ENCODE results near the gene TCF20. TPM values are rescaled to one million over a fixed set of nuclear protein-coding genes. Genes with fewer than 3 reads are reported as not detected.

The TCF20 gene
- total RNA-seq, result 10 to 100 TPM; 15.4 to 20.5 (median 18.5) TPM
- long read RNA-seq, result 0 reads

DNA sequence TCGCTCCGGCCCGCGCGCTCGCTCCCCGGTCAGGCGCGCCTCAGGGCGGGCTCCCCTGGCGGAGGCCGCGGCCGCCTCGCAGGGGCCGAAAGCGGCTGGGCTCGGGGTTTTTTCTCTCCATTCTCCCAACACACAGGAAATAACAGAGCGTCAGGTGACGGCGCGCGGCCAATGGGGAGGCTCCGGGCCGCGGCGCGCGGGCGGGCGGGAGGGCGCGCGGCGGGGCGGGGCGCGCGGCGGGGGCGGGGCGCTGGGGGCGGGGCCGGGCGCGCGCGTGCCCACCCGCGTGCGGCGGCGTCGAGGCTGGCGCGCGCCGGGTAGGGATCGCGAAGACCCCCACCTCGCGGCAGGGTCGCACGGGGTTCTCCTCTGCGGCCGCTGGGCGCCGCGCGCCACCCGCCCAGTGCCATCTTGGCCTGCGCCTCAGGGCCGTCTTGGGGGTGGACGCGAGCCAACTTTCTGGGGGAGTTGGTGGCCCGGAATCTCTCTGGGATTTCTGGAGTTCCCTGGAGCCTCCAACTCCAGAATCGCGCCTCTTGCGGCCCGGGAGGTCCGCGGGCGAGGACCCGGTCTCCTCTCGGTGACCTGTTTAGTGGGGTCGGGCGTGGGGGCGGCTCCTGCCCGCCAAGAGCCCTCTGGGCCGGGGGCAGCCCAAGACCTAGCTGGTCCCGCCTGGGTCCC is at the start of gene TCF20:
TCF20 (minus strand) TSS at position 144 of the 681 bp plus-strand sequence. CDS start 55,348 bp downstream, outside the sequence.
- H3K36me3 ChIP-seq, result no peaks in the 10 kb centered on the region
- no peaks in the 10 kb centered on the region for H3K27me3 ChIP-seq
- peak within 1 kb of the TSS; percentile 57 to 85 (median 77) for H3K27ac ChIP-seq
- intact Hi-C loops (cut with DNase I), result no loop called here
- ATAC-seq (peak; percentile 62 to 77 (median 68)), DNase-seq (peak; percentile 82 to 84 (median 82))
- peak within 1 kb of the TSS; percentile 93 to 100 (median 97) for H3K4me3 ChIP-seq
- 0% methylated on average over 14 of the region's 91 CpGs for whole genome bisulfite sequencing (ENCODE audit: insufficient coverage, low coverage, low lambda C conversion rate, missing lambda C conversion rate)
- TF ChIP-seq, protein P1, sequence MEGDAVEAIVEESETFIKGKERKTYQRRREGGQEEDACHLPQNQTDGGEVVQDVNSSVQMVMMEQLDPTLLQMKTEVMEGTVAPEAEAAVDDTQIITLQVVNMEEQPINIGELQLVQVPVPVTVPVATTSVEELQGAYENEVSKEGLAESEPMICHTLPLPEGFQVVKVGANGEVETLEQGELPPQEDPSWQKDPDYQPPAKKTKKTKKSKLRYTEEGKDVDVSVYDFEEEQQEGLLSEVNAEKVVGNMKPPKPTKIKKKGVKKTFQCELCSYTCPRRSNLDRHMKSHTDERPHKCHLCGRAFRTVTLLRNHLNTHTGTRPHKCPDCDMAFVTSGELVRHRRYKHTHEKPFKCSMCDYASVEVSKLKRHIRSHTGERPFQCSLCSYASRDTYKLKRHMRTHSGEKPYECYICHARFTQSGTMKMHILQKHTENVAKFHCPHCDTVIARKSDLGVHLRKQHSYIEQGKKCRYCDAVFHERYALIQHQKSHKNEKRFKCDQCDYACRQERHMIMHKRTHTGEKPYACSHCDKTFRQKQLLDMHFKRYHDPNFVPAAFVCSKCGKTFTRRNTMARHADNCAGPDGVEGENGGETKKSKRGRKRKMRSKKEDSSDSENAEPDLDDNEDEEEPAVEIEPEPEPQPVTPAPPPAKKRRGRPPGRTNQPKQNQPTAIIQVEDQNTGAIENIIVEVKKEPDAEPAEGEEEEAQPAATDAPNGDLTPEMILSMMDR (IDR thresholded peaks at IDR 0.05), result no peak
- no peak for TF ChIP-seq POLR2A (IDR thresholded peaks at IDR 0.05)
- no peaks in the 10 kb centered on the region for H3K9me3 ChIP-seq
- H3K4me1 ChIP-seq, result peaks cover 0 to 13% (median 2%) of the 10 kb centered on the region in 4 donors

DNA sequence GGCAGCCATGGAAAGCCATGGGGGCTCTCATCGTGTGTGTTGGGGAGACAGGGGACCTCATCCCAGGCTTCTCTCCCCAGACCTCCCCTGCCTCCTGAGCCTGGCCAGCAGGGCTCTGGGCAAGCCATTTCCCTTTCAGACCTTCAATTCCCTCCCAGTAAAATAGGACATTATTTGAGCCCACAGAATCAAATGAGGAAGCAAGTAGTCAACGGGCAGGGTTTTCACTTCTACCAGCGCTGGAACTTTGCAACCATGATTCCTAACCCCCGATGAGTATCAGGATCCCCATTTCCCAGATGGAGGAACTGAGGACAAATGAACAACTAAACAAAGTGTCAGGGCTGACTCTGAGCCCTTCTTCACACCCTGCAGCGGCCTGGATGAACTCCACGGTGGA is 48.9 kb upstream of the TCF20 start:
- WGBS (ENCODE audit: insufficient coverage, low coverage, low lambda C conversion rate, missing lambda C conversion rate), result 65% methylated on average over 3 of the region's 6 CpGs
- intact Hi-C loops (cut with DNase I), result no loop called here
- no peaks in the 10 kb centered on the region for H3K9me3 ChIP-seq
- DNase-seq (no peak), ATAC-seq (no peak)
- H3K4me3 ChIP-seq, result no peak overlapping the region
- H3K27me3 ChIP-seq, result no peaks in the 10 kb centered on the region
- peaks cover 0 to 1% (median 0%) of the 10 kb centered on the region in 4 donors for H3K4me1 ChIP-seq
- H3K36me3 ChIP-seq, result no peaks in the 10 kb centered on the region
- TF ChIP-seq, protein P1 (IDR thresholded peaks at IDR 0.05), result no peak
- no peak for TF ChIP-seq POLR2A (IDR thresholded peaks at IDR 0.05)
- no peak overlapping the region for H3K27ac ChIP-seq

DNA sequence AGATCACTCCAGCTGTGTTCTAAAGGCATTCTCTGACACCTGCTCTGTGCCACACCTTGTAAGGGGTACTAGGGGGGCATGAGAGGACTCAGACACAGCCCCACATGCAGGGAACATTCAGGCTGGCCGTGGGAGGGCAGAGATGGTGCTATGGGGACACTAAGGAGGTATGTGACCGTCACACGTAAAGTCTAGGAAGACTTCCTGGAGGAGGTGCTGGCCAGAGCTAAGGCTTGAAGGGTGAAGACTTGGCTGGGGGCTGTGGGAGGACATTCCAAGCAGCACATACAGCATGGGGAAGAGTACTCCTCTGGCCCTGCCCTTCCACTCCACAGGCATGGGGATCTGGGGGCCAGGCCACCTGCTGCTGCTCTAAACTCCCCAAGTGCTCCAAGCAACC is 48.5 kb upstream of the TCF20 start:
- H3K27ac ChIP-seq, result no peak overlapping the region
- ATAC-seq, result no peak
- no peaks in the 10 kb centered on the region for H3K27me3 ChIP-seq
- H3K9me3 ChIP-seq, result no peaks in the 10 kb centered on the region
- H3K36me3 ChIP-seq, result no peaks in the 10 kb centered on the region
- TF ChIP-seq, protein P1 (IDR thresholded peaks at IDR 0.05), result no peak
- no peak for TF ChIP-seq POLR2A (IDR thresholded peaks at IDR 0.05)
- peaks cover 0 to 6% (median 1%) of the 10 kb centered on the region in 4 donors for H3K4me1 ChIP-seq
- H3K4me3 ChIP-seq, result no peak overlapping the region
- DNase-seq, result no peak
- intact Hi-C loops (cut with DNase I), result no loop called here
- WGBS (ENCODE audit: insufficient coverage, low coverage, low lambda C conversion rate, missing lambda C conversion rate), result 67% methylated on average over 1 of the region's 3 CpGs

DNA sequence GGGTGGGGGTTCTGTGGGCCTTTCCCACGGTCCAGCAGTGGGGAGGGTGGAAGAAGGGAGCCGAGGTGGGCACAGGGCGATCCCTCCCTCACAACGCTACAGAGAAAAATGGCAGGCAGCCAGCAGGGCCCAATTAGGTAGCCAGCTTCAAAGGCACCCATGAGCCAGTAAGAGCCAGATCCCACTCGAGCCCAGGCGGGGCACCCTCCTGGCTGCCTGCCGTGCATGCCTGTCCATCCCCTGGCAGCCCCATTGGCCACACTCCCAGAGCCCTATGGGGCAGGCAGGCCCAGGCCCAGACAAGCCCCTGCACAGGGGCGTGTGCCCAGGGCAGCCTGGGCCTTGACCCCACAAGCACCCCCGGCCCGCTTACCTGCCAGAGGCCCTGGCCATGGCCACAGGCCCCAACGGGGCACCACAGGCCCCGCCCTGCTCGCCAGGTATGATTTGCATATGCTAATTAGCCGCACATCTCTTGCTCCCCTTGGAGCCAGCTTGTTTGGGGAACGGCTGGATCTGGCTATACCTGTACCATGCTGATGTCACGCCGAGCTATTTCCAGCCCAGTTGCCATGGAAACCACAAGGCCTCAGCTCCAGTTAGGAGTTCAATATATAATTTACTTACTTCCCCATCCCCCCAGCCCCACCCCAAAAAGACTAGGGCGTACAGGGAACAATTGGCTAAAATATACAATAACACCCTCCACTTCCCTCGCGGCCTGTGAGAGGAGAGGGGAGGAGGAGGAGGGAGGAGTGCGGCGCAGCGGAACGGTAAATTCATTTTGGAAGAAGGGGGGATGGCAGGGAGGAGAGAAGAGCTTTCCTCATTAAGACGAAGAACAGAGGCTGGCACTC is 47.5 kb upstream of the TCF20 start:
- intact Hi-C loops (cut with DNase I), result no loop called here
- peaks cover 0 to 14% (median 6%) of the 10 kb centered on the region in 4 donors for H3K4me1 ChIP-seq
- 84% methylated on average over 13 of the region's 25 CpGs for WGBS (ENCODE audit: insufficient coverage, low coverage, low lambda C conversion rate, missing lambda C conversion rate)
- ATAC-seq (no peak), DNase-seq (no peak)
- no peaks in the 10 kb centered on the region for H3K27me3 ChIP-seq
- TF ChIP-seq, protein P1 (IDR thresholded peaks at IDR 0.05), result no peak
- no peak for TF ChIP-seq POLR2A (IDR thresholded peaks at IDR 0.05)
- no peaks in the 10 kb centered on the region for H3K9me3 ChIP-seq
- no peak overlapping the region for H3K27ac ChIP-seq
- H3K4me3 ChIP-seq, result no peak overlapping the region
- no peaks in the 10 kb centered on the region for H3K36me3 ChIP-seq

Measured in right lobe of liver (tissue), 6 donors.